HG03439 (cell line): ENCODE data around the gene EIF3I.
"Not testable (repeated sequence)": the region's sequence is repeated elsewhere in the genome, so short reads cannot be mapped to it uniquely, and the experiment has no call there.

Experiments
- ATAC-seq: cut with Tn5 transposase; IDR thresholded peaks from one replicate; pipeline ENCODE4 v1.9.1; 2021; ENCODE audit warnings: mild to moderate bottlenecking, moderate library complexity; ENCODE audit not compliant: unreplicated experiment

The EIF3I gene

GRCh38 chr1:32263236-32263593 is 41.0 kb downstream of the EIF3I start:
- not testable (repeated sequence) for ATAC-seq

GRCh38 chr1:32263744-32264143 is 41.5 kb downstream of the EIF3I start:
- no peak for ATAC-seq

- no peak for ATAC-seq
These were observed 43.6 kb downstream of the EIF3I start for GRCh38 chr1:32265846-32266245.

- ATAC-seq: no peak
These were observed 44.8 kb downstream of the EIF3I start for GRCh38 chr1:32266921-32267591.

GRCh38 chr1:32269744-32270143 is 47.5 kb downstream of the EIF3I start:
- no peak for ATAC-seq

GRCh38 chr1:32272557-32273390 is 50.6 kb downstream of the EIF3I start:
- no peak for ATAC-seq

- ATAC-seq: no peak
These were observed 51.4 kb downstream of the EIF3I start for GRCh38 chr1:32273391-32274208.

GRCh38 chr1:32274646-32275340 is 52.6 kb downstream of the EIF3I start:
- no peak for ATAC-seq

GRCh38 chr1:32275424-32275823 is 53.2 kb downstream of the EIF3I start:
- no peak for ATAC-seq

GRCh38 chr1:32276032-32276782 is 54.0 kb downstream of the EIF3I start:
- ATAC-seq: no peak
